ENCODE results near the gene CENPP.

CENPP gene

GRCh38 chr9:92313624-92314012 is 12.1 kb upstream of the CENPP start:
- no peak for DNase-seq (ENCODE audit: low read depth)

- no peak for DNase-seq (ENCODE audit: low read depth)
Observed at GRCh38 chr9:92315456-92315855, 10.3 kb upstream of the CENPP start.

DNA sequence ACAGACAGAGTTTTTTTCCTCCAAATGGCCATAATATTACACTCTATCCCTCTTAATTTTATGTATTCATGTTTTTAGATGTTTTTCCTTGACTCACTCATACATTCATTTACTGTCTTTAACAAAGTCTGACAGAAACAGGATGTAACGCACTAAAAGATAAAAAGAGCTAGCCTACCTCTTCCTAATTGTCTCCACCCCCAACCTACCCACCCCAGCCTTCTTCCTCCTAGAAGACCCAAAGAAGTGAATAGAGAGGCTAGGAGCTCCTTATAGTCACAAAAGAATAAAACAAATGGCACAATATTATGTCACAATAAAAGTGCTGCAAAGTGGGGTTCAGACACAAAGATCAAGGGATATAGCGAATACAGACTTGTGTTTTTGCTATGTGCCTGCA is 1.3 kb upstream of the CENPP start:
- no peak for DNase-seq (ENCODE audit: low read depth)

- DNase-seq (ENCODE audit: low read depth), result no peak
Observed at GRCh38 chr9:92324889-92325268, 874 bp upstream of the CENPP start.

DNA sequence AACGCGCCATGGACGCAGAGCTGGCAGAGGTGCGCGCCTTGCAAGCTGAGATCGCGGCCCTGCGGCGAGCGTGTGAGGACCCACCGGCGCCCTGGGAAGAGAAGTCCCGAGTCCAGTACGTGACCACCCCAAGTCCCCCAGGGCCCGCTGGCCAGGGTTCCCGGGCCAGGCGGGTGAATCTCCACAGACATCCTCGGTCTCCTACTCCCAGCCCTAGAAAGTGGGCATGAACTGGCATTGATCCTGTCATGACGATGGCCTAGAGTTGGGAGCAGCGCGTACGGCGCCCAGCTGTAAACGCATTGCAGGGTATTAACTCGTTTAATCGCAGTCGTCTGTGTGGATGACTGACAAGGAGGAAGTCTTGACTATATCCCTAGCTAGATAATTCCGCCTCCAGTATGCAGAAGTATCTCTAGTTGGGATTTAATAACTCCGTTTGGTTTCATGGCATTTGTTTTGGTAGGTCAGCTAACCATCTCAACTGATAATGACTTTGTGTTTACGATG is 293 bp downstream of the CENPP start:
- no peak for DNase-seq (ENCODE audit: low read depth)

DNA sequence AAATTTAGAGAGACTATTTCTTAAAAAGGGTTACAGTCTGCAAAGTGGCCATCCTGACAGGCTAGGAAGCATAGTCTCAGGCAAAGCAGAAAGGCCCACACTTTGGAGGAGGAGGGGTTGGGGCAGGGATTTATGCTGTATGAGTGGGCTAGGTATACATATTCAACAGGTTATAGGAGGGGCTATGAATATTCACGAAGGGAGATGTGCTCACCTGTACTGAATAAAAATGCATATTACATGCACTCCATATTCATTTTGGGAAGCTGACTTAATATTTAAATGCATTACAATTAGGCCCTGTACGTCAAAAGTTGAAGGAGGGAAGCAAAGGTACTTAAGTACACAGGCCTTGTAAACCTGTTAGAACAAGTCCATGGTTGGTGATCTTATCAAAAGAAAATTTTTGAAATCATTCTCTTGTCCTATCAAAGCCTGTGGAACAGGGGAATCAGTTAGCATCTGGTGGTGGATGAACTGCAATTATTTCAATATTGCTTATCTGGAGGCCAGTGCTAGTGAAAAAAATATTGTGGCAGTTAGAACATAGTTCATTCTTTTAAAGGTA is 1.6 kb downstream of the CENPP start:
- no peak for DNase-seq (ENCODE audit: low read depth)

DNA sequence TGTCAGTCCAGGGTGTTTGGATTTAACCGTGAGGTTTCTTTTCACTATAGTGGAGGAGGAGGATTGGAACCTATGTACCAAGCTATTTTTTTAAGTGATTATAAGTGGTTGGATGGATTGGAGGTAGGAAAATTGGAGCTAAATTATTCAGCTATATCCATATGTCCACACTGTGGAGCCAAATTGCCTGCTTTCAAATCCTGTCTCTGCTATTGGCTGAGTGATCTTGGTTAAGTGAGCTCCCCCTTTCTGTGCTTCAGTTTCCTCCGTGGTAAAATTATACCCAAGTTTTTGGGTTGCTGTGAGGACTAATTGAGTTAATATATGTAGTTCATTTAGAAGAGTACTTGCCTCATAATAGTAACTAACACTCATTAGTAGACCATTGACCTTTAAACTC is 2.5 kb downstream of the CENPP start:
- DNase-seq (ENCODE audit: low read depth), result no peak

GRCh38 chr9:92332577-92333281 is 7.0 kb downstream of the CENPP start:
- no peak for DNase-seq (ENCODE audit: low read depth)

- DNase-seq (ENCODE audit: low read depth), result no peak
Observed at GRCh38 chr9:92333282-92333634, 7.5 kb downstream of the CENPP start.

DNA sequence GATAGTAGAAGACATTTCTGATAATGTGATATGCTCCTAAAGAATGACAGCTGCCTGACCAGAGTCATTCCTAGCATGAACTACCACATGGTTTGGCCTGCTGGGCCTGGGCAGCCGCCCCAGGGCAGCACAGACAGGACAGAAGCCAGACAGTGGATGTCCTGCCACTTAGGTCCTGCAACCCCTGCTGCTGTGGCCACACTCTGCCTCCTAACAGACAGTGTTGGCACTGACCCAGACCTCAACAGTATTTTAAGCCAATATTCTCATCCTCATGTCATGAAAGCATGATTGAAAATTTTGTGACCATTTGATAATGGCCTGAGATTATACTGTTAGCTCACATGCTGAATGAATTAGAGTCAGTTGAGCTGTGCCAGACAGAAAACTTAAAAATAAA is 15.8 kb downstream of the CENPP start:
- DNase-seq (ENCODE audit: low read depth), result no peak

GRCh38 chr9:92342825-92343488 is 17.2 kb downstream of the CENPP start:
- no peak for DNase-seq (ENCODE audit: low read depth)

- DNase-seq (ENCODE audit: low read depth), result no peak
Observed at GRCh38 chr9:92345582-92345981, 19.8 kb downstream of the CENPP start.

DNA sequence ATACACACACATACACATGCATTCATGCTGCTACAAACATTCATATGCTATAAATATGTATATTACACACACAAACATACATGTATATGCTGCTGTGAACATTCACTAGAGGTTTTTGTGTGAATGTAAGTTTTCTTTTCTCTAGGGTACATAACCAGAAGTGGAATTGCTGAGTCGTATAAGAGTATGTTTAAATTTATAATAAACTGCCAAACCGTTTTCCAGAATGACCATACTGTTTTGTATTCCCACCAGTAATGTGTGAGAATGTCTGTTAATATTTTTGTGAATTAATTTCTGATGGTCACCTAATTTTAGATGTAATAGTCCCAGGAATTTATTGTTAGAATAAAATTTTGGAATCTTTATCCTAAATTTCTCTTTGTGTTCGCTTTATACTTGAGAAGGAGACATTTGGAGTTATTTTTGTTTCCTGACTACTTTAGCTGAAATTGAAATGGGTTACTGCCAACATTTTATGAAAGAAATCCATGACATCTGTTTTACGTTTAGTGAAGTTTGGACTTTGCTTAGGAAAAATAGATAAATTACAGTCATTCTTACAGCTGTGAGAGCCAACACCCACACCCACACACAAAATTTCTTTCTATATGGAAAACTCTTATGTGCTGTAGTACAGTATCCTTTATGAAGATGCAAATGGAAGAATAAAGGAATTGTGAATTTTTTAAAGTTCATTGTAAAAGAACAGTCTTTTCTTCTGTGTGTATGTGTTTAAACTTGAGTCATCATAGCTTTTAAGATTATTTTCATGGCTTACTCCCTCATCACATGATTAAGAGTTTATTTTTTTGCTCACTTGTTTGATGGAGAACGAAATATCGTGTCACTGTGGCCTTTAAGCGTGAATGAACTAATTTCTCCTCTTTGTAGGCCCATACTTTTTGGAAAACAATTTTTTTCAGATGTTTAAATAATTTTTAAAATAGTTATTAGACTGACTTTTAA is 24.3 kb downstream of the CENPP start:
- DNase-seq (ENCODE audit: low read depth), result no peak

DNA sequence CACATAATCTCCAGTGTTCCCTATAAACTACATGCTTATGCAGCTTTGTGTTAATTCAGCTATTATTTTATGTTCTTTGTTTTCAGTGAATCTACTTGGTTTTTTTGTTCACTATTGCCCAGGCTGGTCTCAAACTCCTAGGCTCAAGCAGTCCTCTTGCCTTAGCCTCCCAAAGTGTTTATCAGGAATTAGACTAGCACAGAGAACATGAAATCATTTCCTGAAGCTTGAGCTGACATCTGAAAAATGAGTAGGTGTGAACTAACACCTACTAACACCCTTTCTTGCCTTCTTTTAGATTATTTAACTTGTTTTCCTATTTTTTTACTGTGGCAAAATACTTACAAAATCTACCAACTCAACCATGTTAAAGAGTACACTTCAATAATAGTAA is 25.0 kb downstream of the CENPP start:
- DNase-seq (ENCODE audit: low read depth), result no peak

GRCh38 chr9:92353051-92353450 is 27.3 kb downstream of the CENPP start:
- no peak for DNase-seq (ENCODE audit: low read depth)

DNA sequence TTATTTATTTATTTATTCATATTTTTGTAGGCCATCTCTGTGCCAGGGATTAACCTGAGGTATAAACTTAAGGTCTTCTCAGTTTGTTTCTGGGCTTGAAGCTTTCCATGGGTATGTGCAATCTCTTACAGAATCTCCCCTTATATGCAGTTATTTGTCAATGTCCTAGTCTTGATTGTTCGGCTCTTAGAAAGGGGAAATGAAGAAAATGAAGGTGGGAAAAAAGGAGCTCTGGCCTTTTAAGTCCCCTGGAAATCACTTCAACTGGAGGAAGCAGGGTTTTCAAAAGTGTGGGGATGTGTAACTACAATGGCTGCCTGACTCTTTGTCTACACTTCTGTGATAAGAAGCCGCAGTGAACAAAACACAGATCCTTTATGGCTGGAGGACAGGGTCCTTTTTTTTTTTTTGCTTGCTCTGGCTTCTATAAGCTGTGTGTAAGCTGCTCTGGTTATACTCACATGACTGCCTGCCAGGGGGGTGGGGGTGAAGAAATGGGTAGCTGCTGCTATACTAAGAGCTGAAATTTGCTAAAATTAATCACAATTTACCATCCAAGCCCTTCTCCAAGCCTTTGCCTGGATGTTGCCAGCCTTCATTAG is 33.7 kb downstream of the CENPP start:
- DNase-seq (ENCODE audit: low read depth), result no peak

DNA sequence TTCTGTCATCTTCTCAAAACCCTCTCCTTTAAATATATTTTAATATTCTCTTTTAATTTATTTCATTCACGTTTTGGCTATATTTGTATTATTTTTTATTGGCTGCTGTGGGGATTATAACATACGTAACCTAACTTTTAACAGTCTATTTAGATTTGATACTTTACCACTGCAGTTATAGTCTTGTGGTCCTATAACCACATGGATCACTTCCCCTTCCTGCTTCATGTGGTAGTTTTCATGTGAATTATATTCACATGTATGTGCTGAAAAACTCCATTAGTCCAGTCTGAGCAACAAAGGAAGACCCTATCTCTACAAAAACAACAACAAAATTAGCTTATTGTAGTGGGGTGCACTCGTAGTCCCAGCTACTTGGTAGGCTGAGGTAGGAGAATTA is 34.3 kb downstream of the CENPP start:
- DNase-seq (ENCODE audit: low read depth), result no peak

DNA sequence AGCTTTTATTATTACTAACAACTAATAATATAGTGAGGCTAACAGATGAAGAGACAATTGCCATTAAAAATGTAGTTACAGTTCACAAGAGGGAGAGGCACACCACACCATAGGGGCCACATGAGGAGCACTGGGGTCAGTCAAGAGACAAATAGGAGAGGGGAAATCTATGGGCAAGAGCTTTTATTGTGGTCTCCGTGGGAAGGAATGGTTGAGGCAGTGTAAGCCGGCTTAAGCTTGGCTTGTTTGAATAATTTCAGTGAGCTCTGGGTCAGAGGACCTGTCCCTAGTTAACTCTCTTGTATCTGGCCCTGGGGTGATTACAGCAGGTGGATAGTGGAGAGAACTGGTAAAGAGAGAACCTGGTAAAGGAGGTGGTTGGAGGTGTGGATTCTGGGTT is 43.3 kb downstream of the CENPP start:
- no peak for DNase-seq (ENCODE audit: low read depth)

DNA sequence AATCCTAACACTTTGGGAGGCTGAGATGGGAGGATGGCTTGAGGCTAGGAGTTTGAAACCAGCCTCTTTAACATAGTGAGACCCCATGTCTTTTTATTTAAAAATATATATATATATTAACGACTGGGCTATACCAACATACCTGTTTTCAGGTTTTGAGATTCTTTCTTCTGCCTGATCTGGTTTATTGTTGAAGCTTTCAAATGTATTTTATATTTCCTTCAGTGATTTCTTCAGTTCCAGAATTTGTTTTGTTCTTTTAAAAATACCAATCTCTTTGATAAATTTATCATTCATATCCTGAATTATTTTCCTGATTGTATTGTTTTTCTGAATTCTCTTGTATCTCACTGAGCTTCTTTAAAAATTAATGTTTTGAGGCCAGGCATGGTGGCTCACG is 47.4 kb downstream of the CENPP start:
- DNase-seq (ENCODE audit: low read depth), result no peak

GRCh38 chr9:92377876-92378275 is 52.1 kb downstream of the CENPP start:
- DNase-seq (ENCODE audit: low read depth), result no peak

- no peak for DNase-seq (ENCODE audit: low read depth)
Observed at GRCh38 chr9:92378865-92379560, 53.3 kb downstream of the CENPP start.
